Stimulated activated naive CD4-positive, alpha-beta T cell (primary cell): Measurements from ENCODE around the gene KCNG2.

Experiments
- DNase-seq, 6 experiments: peaks; one replicate each; lab custom pipeline; 2025; lab: John Stamatoyannopoulos, UW

Gene KCNG2

GRCh38 chr18:79926715-79927606, 129.2 kb downstream of the KCNG2 start:
- DNase-seq = no peak

GRCh38 chr18:79927607-79928562, 130.1 kb downstream of the KCNG2 start:
- no peak for DNase-seq

- no peak for DNase-seq
Measured at GRCh38 chr18:79928563-79928960, 130.8 kb downstream of the KCNG2 start.

- no peak for DNase-seq
Measured at GRCh38 chr18:79930020-79930642, 132.4 kb downstream of the KCNG2 start.

GRCh38 chr18:79931475-79931874, 133.7 kb downstream of the KCNG2 start:
- DNase-seq = no peak

- no peak for DNase-seq
Measured at GRCh38 chr18:79932907-79933306, 135.2 kb downstream of the KCNG2 start.

- DNase-seq = no peak
Measured at GRCh38 chr18:79933765-79934164, 136.0 kb downstream of the KCNG2 start.

GRCh38 chr18:79934311-79935097, 136.8 kb downstream of the KCNG2 start:
- no peak for DNase-seq

- DNase-seq = no peak
Measured at GRCh38 chr18:79935098-79935480, 137.4 kb downstream of the KCNG2 start.

- no peak for DNase-seq
Measured at GRCh38 chr18:79935499-79935898, 137.8 kb downstream of the KCNG2 start.

GRCh38 chr18:79935925-79936324, 138.2 kb downstream of the KCNG2 start:
- DNase-seq = no peak

- DNase-seq = no peak
Measured at GRCh38 chr18:79936641-79937040, 138.9 kb downstream of the KCNG2 start.

GRCh38 chr18:79937103-79937860, 139.5 kb downstream of the KCNG2 start:
- DNase-seq = no peak

- no peak for DNase-seq
Measured at GRCh38 chr18:79938196-79938595, 140.5 kb downstream of the KCNG2 start.

- no peak for DNase-seq
Measured at GRCh38 chr18:79939096-79939495, 141.4 kb downstream of the KCNG2 start.

GRCh38 chr18:79940126-79940813, 142.5 kb downstream of the KCNG2 start:
- DNase-seq = no peak

- DNase-seq = no peak
Measured at GRCh38 chr18:79940814-79941472, 143.2 kb downstream of the KCNG2 start.

GRCh38 chr18:79941473-79942119, 143.9 kb downstream of the KCNG2 start:
- no peak for DNase-seq

GRCh38 chr18:79942211-79942610, 144.5 kb downstream of the KCNG2 start:
- DNase-seq = no peak
